ENCODE results near the gene PPP2R5D. TPM values are rescaled to one million over a fixed set of nuclear protein-coding genes. Genes with fewer than 3 reads are reported as not detected.

PPP2R5D gene
- total RNA-seq, 4 donors from 2014 or later = 38.0 to 87.5 (median 52.9) TPM

DNA sequence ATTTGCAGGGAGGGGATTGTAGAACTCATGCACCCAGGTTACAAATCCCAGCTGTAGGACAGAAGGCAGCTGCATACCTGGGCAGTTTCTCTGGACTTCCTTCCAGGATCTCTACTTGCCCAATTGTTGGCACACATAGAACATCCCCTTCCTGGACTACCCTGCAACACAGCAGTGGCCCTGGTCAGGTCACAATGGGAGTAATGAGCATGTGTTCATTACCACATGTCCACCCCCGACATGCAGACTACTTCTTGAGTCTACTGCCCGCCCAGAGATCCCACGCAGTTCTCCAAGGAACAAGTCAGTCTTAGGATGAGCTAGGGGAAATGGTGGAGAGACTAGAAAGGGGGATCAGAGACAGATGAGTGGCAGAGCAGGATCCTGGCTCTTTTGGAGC lies 10.4 kb upstream of the PPP2R5D start:
- no peak overlapping the region for H3K4me3 ChIP-seq
- H3K27me3 ChIP-seq = no peaks in the 10 kb centered on the region
- 98 to 100% methylated on average over 1 to 3 of the region's 3 CpGs for WGBS, 2 donors (ENCODE audit: low coverage in 1 of 2)
- no peak overlapping the region for H3K27ac ChIP-seq
- no peaks in the 10 kb centered on the region for H3K9me3 ChIP-seq
- H3K36me3 ChIP-seq = no peaks in the 10 kb centered on the region
- no peak for DNase-seq
- peaks cover 0 to 20% (median 16%) of the 10 kb centered on the region in 4 donors for H3K4me1 ChIP-seq
- TF ChIP-seq, protein P1, sequence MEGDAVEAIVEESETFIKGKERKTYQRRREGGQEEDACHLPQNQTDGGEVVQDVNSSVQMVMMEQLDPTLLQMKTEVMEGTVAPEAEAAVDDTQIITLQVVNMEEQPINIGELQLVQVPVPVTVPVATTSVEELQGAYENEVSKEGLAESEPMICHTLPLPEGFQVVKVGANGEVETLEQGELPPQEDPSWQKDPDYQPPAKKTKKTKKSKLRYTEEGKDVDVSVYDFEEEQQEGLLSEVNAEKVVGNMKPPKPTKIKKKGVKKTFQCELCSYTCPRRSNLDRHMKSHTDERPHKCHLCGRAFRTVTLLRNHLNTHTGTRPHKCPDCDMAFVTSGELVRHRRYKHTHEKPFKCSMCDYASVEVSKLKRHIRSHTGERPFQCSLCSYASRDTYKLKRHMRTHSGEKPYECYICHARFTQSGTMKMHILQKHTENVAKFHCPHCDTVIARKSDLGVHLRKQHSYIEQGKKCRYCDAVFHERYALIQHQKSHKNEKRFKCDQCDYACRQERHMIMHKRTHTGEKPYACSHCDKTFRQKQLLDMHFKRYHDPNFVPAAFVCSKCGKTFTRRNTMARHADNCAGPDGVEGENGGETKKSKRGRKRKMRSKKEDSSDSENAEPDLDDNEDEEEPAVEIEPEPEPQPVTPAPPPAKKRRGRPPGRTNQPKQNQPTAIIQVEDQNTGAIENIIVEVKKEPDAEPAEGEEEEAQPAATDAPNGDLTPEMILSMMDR (IDR thresholded peaks at IDR 0.05) = no peak
- TF ChIP-seq POLR2A (IDR thresholded peaks at IDR 0.05) (no peak), POLR2AphosphoS5 (IDR thresholded peaks at IDR 0.05) (no peak), EP300 (IDR thresholded peaks at IDR 0.05; ENCODE audit: low read depth) (no peak)
- in situ Hi-C loops (cut with MboI; ENCODE audit: low pct_ligation_motif_present in 1 of 4, low pct_unique_long_range_greater_than_20kb in 1 of 4, low sequenced_read_pairs in 3 of 4) = no loop called here
- intact Hi-C loops (cut with DNase I; ENCODE audit: low total_unique reads) = no loop called here

DNA sequence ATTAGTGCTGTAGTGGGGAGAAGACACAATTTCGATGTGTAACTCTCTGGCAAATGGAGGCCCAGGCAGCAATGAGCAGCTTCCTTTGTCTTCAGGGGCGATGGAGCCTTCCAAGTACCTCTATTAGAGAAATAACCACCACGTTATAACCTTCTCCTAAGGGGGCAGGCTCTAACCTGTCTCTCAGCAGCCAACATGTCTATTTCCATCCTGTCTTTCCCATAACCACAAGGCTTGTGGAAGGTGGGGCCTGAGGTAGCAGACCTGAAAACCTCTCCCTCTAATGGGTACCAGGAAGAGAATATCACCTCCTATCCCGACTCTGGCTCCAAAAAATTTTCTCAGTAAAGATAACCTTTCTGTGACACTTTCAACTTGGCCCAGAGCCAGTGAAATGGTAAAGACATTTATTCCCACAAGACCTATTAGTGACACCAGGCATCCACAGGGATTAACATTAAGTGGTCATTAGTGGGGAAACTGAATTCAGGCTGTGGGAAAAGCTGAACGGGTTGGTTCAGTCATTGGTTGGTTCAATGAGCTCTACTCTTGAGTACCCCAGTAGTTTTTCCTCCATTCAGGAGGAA lies 9.4 kb upstream of the PPP2R5D start:
- 94 to 100% methylated on average over 1 to 5 of the region's 5 CpGs for WGBS, 2 donors (ENCODE audit: low coverage in 1 of 2)
- Histone ChIP-seq H3K4me1 (peaks cover 7 to 27% (median 22%) of the 10 kb centered on the region in 4 donors), H3K36me3 (no peaks in the 10 kb centered on the region), H3K9me3 (no peaks in the 10 kb centered on the region), H3K4me3 (no peak overlapping the region), H3K27me3 (no peaks in the 10 kb centered on the region), H3K27ac (no peak overlapping the region)
- in situ Hi-C loops (cut with MboI; ENCODE audit: low pct_ligation_motif_present in 1 of 4, low pct_unique_long_range_greater_than_20kb in 1 of 4, low sequenced_read_pairs in 3 of 4) = no loop called here
- no peak for TF ChIP-seq POLR2AphosphoS5 (IDR thresholded peaks at IDR 0.05)
- no peak for TF ChIP-seq POLR2A (IDR thresholded peaks at IDR 0.05)
- TF ChIP-seq EP300 (IDR thresholded peaks at IDR 0.05; ENCODE audit: low read depth) = no peak
- TF ChIP-seq, protein P1 (IDR thresholded peaks at IDR 0.05) = no peak
- intact Hi-C loops (cut with DNase I; ENCODE audit: low total_unique reads) = no loop called here
- no peak for DNase-seq

DNA sequence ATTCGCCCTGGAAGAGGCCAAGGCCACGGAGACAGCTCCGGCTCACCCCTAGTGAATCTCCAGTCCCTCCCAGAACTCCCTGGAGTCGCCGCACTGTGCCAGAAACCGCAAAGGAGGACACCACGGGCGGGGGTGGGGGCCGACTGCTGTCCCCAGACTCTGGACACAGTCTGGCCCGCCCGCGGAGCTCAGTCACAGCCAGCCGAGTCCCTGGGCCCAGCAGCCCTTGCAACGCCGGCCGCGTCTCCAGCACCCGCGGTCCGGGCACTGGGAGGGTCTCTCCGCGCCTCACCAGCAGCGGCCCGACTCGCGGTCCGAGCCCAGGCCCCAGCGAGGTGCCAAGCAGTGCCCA lies 5.9 kb upstream of the PPP2R5D start:
- WGBS, 2 donors (ENCODE audit: low coverage in 1 of 2) = 0% methylated on average over 6 of the region's 28 CpGs; no CpG with 5 or more reads in 1 of the 2 donors
- in situ Hi-C loops (cut with MboI; ENCODE audit: low pct_ligation_motif_present in 1 of 4, low pct_unique_long_range_greater_than_20kb in 1 of 4, low sequenced_read_pairs in 3 of 4) (no loop called here), intact Hi-C loops (cut with DNase I; ENCODE audit: low total_unique reads) (no loop called here)
- Histone ChIP-seq H3K4me3 (peak overlapping the region; percentile 53 to 99 (median 89)), H3K36me3 (no peaks in the 10 kb centered on the region), H3K4me1 (peaks cover 10 to 33% (median 21%) of the 10 kb centered on the region in 4 donors), H3K27ac (peak overlapping the region; percentile 95 to 99 (median 96)), H3K27me3 (no peaks in the 10 kb centered on the region), H3K9me3 (no peaks in the 10 kb centered on the region)
- no peak for TF ChIP-seq POLR2AphosphoS5 (IDR thresholded peaks at IDR 0.05)
- TF ChIP-seq, protein P1 (IDR thresholded peaks at IDR 0.05) = no peak
- no peak for TF ChIP-seq POLR2A (IDR thresholded peaks at IDR 0.05)
- TF ChIP-seq EP300 (IDR thresholded peaks at IDR 0.05; ENCODE audit: low read depth) = no peak
- peak; percentile 51 for DNase-seq

DNA sequence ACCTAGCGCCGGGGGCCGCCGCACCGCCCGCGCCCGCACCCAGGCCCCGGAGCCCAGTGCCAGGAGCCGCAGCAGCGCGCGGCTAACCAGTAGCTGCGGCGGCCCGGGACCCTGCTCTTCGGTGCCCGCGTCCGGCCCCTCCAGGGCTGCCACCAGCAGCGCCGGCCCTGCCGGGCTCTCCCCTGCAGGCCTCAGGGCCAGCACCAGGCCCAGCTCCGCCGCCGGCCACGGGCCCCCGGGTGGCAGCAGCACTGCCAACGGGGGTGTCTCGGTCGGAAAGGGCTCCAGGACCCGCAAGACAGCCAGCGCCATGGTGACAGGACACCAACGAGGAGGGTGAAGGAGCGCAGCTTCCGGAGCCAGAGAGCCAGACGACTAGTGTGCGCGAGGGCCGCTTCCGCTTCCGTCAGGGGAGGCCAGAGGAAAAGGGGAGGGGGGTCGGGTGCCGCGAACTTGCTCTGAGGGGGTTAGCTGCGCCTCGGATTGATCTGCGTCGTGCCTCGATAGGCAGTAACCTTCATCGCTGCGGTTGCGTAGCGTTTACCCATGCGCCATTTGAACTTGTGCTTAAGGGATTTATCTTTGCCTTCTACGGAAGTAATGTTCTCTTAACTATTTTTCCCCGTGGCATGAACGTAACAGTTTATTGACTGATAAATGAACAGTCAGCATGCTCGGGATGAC lies 5.4 kb upstream of the PPP2R5D start, which contains the start of gene PEX6:
Gene PEX6, minus strand, starts transcription at position 343 of the 684 bp plus-strand sequence. Its CDS starts 31 bp downstream, at position 312.
- TF ChIP-seq EP300 (IDR thresholded peaks at IDR 0.05; ENCODE audit: low read depth) = no peak
- TF ChIP-seq POLR2A (IDR thresholded peaks at IDR 0.05) = peak; percentile 76
- TF ChIP-seq POLR2AphosphoS5 (IDR thresholded peaks at IDR 0.05) = peak; percentile 62 to 96 (median 85)
- Histone ChIP-seq H3K27ac (peak within 1 kb of the TSS; percentile 95 to 99 (median 96)), H3K27me3 (no peaks in the 10 kb centered on the region), H3K36me3 (no peaks in the 10 kb centered on the region), H3K4me1 (peaks cover 15 to 38% (median 23%) of the 10 kb centered on the region in 4 donors), H3K9me3 (no peaks in the 10 kb centered on the region), H3K4me3 (peak within 1 kb of the TSS; percentile 53 to 99 (median 89))
- WGBS, 2 donors (ENCODE audit: low coverage in 1 of 2) = 0% methylated on average over 4 to 41 of the region's 59 CpGs
- peak; percentile 92 for DNase-seq
- in situ Hi-C loops (cut with MboI; ENCODE audit: low pct_ligation_motif_present in 1 of 4, low pct_unique_long_range_greater_than_20kb in 1 of 4, low sequenced_read_pairs in 3 of 4) = no loop called here
- intact Hi-C loops (cut with DNase I; ENCODE audit: low total_unique reads) = no loop called here
